B cell (primary cell): Measurements from ENCODE around the gene BNIP1.

ENCODE experiments used
- EZH2 ChIP-seq: IDR thresholded peaks from 2 replicates; pipeline ENCODE4 v1.6.1; 2012; ENCODE audit warnings: borderline replicate concordance, low read depth, mild to moderate bottlenecking, moderate library complexity, low read length; ENCODE audit not compliant: insufficient read depth, poor library complexity, severe bottlenecking
- TF ChIP-seq, protein P1 (sequence below): fragments of 200-600 bp; IDR thresholded peaks from one replicate; pipeline ENCODE4 v1.8.0; 2022; ENCODE audit warnings: antibody characterized with exemption, mild to moderate bottlenecking

DNA sequence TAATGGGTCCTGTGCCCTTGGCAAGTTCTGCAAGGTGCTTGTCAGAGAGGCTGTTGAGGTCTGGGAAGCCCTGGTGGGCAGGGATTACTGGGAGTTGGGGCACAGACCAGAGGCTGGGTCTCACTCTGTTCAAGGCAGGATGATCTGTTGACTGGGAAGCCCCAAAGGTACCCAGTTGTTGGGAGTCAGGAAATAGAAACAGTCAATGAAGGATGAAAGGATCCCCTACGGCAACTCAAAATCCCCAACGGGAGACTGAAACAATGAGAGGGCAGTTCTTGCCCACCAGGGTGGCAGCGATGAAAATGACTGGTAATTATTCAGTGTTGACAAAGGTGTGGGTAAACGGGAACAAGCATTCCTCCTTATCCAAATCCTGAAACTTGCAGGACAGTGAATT lies 31.2 kb downstream of the BNIP1 start:
- TF ChIP-seq, protein P1, sequence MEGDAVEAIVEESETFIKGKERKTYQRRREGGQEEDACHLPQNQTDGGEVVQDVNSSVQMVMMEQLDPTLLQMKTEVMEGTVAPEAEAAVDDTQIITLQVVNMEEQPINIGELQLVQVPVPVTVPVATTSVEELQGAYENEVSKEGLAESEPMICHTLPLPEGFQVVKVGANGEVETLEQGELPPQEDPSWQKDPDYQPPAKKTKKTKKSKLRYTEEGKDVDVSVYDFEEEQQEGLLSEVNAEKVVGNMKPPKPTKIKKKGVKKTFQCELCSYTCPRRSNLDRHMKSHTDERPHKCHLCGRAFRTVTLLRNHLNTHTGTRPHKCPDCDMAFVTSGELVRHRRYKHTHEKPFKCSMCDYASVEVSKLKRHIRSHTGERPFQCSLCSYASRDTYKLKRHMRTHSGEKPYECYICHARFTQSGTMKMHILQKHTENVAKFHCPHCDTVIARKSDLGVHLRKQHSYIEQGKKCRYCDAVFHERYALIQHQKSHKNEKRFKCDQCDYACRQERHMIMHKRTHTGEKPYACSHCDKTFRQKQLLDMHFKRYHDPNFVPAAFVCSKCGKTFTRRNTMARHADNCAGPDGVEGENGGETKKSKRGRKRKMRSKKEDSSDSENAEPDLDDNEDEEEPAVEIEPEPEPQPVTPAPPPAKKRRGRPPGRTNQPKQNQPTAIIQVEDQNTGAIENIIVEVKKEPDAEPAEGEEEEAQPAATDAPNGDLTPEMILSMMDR: no peak
- TF ChIP-seq EZH2: no peak
